ENCODE data around the gene SLC26A1.

SLC26A1 gene, protein sequence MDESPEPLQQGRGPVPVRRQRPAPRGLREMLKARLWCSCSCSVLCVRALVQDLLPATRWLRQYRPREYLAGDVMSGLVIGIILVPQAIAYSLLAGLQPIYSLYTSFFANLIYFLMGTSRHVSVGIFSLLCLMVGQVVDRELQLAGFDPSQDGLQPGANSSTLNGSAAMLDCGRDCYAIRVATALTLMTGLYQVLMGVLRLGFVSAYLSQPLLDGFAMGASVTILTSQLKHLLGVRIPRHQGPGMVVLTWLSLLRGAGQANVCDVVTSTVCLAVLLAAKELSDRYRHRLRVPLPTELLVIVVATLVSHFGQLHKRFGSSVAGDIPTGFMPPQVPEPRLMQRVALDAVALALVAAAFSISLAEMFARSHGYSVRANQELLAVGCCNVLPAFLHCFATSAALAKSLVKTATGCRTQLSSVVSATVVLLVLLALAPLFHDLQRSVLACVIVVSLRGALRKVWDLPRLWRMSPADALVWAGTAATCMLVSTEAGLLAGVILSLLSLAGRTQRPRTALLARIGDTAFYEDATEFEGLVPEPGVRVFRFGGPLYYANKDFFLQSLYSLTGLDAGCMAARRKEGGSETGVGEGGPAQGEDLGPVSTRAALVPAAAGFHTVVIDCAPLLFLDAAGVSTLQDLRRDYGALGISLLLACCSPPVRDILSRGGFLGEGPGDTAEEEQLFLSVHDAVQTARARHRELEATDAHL

DNA sequence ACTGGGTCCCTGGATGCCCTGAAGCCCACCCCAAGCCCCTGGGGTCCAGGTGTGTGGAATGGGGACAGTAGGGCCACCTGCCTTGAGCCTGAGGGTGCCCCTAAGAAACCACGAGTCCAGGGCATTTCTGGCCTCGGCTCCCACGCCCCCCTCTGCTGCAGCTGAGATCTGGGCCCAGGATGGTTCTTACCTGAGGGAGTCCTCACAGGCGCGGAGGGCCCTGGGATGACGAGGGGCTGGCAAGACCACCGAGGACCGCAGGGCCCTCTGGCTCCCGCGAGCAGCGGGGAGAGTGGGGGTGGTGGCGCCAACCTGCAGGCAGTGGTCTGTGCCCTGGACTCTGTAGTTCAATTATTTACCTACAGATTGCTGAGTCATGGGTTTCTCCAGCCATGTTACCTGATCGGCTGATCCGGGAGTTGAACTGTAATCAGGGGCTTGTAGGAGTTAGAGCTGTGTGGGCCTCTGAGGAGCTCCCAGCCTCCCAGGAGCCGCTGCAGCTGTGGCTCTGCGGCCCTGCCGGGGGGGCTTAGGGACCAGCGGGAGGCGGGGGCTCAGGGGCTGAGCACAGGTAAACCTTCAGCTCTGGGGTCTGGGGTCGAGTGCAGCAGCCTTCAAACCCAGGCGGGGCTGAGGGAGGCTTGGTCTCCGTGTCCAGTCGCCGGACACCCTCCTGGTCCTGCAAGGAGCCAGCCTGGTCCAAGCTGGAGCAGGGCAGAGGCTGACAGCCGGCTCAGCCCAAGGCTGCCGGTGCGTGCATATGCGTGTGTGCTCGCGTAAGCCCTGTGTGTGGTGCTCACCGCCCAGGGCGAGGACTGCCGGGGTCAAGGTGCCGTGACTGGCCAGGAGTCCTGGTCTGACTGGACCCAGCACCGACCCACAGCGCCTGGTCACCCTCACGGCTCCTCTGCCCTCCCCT lies at the start of gene SLC26A1:
Gene SLC26A1, minus strand, starts transcription at position 294 of the 919 bp plus-strand sequence. CDS start 1,701 bp downstream, outside the sequence.
- DNase-seq (ENCODE audit: low read depth), result no peak

DNA sequence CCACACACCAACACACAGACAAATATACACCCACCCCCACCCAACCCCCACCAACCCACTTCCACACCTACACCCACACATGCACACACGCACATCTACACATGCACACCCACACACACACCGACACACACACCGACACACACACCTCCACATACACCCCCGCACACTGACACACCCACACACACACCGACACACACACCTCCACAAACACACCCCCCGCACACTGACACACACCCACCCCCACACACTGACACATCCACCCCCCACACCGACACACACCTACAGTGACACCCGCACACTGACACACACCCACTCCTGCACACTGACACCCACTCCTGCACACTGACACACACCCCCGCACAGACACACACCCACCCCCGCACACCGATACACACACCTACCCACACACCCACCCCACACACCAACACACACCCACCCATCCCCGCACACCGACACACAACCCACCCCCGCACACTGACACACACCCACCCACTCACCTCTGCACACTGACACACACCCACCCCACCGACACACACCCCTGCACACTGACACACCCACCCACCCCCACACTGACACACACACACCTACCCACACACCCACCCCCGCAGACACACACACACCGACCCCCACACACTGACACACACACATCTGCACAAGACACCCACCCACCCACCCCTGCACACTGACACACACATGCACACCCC lies 49.3 kb upstream of the SLC26A1 start:
- no peak for DNase-seq (ENCODE audit: low read depth)

DNA sequence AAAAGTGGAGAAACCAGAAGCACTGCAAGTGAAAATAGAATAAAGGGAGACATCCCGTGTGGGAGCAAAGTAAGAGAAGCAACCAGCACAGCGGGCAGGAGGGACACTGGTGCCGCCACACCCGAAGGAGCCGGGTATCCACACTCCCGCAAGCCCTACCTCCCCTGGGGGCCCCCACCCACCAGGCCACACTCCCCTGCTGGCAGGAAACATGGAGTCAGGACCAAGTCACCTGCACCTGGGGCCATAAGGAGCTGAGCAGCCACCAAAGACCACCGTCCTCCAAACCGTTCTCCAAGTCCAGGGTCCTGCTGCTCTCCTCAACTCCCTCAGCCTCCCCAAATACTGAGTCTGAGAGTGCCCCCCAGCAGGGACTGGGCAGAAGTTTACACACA lies 48.7 kb upstream of the SLC26A1 start:
- DNase-seq (ENCODE audit: low read depth), result no peak

DNA sequence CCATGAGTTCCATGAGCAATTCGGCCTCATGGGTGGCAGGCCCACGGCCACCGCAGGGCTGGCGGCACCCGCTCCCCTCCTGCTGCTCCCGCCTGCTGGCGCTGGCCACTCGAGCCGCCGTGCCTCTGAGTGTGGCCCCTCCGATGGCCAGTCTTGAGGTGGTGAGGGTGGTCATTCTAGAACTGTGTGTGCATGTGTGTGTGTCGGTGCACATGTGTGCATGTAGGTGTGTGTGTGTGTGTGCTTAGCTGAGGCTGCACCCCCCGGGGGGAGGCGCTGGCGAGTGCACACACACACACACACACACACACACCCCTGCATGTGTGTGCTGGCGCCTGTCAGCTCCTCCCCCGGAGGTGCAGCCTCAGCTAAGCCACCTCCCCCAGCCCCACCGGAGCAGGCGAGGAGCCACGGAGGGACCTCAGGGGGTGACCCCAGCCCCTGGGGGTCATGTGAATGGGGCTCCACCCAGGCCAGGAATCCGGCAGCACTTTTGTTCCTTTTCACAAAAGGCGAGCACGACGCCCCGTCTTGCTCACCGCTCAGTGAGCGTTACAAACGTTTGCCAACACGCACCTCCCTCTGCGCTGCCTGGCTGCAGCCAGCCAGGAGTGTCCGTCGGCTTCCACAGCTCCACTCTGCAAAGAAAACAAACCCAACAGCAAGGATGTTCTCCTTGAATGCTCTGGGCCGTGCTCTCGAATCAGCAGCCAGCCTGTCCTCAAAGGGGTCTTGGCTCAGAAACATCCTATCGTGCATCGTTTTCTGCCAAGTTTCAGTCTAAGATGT lies 48.1 kb upstream of the SLC26A1 start:
- DNase-seq (ENCODE audit: low read depth), result no peak

DNA sequence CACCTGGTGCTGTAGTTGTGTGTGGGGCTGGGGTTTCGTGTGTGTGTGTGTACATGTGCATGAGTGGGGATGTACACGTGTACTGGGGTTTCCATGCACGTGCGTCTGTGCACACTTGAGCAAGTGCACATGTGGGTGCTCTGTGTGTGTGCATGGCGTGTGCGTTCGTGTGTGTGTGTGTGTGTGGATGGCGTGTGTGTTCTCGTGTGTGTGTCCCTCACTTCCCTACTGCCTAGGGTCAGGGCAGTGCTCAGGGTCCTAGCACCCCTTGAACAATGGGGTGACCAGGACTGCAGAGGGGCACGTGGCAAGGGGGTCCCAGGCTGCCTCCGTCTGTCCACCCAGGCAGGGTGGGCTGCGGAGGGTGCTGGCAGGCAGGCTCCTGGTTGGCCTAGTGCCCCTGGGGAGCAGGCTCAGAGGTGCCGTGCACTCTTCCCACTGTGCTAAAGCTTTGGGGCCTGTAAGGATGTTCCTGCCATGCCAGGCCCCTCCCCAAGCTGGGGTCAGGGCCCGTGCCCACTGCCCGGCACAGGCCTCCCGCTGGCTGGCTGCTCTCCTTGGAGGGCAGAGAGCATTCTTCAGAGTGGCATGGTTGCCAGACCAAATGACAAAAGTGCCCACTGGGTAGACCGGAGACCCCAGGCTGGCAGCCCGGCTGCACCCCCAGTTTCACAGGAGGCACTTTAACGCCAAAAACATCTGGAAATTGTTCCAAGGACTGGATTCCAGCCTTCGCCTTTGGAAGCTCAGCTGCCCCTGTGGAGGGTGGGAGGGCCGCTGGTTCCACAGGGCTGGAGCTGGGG lies 47.3 kb upstream of the SLC26A1 start:
- no peak for DNase-seq (ENCODE audit: low read depth)

DNA sequence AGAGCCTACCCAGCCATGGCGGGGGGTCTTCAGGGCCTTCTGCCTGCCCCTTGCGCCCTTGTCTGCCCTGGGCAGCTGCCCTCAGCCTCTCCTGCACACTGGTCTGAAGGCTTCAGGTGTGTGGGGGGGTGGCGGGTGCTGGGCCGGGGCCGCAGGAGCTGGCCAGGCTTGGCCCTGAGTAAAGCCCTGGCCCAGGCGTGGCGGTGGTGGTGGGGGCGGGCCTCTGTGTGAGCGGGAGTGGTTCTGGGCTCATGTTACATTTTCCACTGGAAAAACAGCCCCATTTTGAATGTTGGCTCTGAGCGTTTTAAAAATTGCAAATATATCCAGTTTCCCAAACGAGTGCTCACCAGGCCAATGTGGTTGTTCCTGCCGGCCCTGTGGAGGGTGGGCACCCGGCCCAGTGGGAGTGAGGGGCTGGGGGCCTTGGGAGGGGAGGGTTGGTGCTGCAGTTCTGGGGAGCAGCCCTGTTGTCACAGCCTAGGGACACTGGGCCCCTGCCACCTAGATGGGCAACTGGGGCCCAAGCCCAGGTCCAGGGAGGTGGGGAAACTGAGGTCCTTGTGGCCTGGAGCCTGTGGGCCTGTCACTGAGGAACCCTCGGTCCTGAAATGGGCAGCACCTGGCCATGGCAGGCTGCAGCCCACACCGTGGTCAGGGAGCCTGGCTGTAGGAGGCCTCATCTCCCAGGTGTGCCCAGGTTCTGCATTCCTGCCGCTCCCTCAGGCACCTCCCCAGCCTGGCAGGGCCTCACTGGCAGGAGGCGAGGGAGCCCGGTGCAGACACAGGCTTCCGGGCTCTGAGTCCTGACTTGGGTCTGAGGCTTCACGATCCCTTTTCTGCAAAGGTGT lies 46.5 kb upstream of the SLC26A1 start:
- DNase-seq (ENCODE audit: low read depth), result no peak

DNA sequence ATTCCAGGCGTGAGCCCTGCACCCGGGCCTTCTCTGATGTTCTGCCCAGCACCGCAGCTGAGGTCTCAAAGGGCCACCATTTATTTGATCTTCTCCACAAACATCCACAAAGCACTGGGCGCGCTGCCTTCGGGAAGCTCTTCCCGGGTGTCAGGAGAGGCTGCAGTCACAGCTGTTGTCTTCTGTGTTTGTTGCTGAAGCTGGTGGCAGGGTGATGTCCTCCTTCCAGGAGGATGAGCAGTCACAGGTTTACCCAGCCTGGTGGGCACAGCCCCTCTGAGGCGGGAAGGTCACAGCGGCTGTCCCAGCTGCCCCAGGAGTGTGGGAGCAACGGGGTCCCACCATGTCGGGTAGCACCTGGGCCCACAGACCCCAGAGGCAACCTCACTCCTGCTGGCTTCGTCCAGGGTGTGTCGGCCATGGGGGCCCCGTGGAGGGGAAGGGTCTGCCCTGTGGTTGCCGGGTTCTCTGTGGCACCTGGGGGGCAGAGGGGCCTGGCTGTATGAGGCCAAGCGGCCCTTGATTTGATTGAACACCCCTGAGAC lies 45.8 kb upstream of the SLC26A1 start:
- DNase-seq (ENCODE audit: low read depth), result no peak

DNA sequence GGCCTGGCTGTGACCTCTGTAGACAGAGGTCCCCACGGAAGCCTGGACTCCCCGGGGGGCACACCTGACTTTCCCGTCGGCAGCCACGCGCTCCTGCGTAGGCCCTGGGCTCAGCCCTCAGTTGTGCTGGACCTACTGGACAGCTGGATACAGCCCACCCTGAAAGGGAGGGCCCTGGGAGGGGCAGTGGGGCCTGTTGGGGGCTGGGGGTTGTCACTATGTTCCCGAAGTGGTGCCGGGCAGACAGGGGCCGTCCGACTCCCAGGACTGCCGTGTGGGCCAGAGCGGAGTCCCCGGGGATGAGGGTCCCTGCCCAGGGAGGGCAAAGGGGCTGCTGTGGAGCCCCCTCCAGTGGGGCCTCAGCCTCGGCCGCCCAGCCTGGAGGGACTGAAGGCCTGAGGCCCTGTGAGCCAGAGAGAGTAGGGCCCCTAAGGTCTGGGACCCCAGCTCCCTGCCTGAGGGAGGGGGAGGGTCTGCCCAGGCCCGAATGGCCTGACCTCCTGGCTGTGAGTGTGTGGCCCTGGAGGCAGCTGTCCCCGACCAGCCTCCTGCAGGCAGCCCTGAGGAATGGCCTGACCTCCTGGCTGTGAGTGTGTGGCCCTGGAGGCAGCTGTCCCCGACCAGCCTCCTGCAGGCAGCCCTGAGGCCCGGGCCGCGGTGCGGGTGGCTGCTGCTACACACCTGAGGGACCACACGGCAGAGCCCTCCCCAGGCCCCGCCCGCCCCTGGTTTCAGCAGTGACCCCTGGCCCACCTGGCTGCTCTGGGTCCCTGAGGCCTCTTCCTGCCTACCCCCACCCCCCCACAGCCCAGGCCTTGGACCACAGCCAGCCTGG lies 44.0 kb upstream of the SLC26A1 start:
- no peak for DNase-seq (ENCODE audit: low read depth)

DNA sequence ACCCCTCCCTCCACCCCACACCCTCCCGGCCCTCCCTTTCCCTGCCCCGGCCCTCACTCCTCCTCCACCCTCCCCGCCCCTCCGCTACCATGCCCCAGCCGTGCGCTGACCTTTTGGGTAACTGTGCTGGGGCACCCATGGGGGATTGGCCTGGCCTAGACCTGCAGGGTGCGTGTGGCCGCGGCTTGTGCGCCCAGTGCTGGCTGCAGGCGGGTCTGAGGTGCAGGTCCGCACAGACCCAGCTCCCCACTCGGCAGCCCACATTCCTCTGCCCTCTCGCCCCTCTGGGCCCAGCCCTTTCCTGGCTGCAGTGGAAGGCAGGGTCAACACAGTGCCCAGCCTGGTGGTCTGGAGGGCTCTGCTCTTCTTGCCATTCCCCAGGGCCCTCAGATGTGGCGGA lies 42.9 kb upstream of the SLC26A1 start:
- DNase-seq (ENCODE audit: low read depth), result no peak

DNA sequence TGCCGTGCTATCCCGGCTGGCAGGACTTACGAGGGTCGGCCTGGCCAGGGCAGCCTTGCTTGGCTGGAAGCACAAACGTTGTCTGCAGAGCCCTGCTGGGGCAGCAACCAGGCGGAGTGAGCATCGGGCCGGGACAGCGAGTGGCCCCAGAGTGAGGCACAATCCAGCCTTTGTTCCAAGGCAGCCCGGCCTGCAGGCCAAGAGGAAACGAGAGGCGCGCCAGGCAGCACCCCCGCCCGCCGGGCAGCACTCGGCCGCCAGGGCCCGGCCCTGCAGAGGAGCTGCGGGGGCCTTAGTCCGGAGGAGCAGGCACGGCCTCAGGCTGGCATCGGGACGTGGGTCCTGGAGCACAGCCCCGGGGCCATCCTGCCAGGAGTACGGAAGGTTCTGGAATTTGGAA lies 42.3 kb upstream of the SLC26A1 start:
- DNase-seq (ENCODE audit: low read depth), result no peak

DNA sequence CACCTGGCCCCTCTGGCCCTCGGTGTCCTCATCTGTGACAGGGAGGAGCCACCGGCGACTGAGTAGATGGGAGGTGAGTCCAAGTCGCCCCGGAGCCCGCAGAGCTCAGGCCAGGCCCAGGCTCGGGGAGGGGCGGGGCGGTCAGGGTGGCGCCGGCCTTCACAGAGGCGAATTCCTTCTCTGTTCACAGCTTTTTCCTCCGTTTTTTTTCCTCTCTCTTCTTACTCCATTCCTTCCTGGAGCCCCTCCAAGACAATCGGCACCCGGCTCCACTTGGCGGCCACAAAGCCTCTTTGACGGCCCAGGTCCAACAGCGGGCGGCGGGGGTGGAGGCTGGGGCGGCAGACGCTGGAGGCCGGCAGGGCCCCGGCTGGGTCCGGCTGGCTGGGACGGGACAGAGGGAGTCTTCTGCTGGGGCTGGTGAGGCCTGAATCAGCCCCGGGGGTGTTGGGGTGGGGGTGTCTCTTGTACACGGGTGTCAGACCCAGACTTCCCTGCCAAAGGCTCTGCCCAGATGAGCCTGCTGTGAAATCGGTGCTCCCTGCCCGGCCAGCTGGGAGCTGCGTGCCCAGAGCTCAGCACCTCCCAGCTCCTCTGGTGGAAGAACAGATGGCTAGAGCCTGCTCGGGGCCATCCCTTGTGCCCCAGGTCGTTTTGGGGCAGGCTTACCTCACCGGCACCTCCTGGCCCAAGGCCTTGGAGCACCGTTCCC lies 40.8 kb upstream of the SLC26A1 start:
- no peak for DNase-seq (ENCODE audit: low read depth)

DNA sequence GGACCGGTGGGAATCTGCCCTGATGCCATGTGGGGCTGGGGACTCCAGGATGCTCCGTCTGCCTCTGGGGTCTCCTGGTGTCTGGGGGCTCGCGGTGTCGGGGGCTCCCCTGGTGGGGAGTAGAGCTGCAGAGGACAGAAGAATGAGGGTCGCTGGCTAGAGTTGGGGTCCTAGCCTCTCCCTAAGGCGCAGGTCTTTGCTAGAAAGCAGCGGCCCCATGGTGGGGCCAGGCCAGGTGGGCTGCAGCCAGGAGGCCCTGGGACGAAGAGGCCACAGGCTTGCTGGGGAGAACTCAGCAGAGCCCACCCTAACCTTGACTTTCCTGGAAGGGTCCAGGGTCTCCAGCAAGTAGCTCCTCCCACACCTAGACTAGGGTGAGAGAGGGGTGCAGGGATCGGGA lies 39.7 kb upstream of the SLC26A1 start:
- no peak for DNase-seq (ENCODE audit: low read depth)

DNA sequence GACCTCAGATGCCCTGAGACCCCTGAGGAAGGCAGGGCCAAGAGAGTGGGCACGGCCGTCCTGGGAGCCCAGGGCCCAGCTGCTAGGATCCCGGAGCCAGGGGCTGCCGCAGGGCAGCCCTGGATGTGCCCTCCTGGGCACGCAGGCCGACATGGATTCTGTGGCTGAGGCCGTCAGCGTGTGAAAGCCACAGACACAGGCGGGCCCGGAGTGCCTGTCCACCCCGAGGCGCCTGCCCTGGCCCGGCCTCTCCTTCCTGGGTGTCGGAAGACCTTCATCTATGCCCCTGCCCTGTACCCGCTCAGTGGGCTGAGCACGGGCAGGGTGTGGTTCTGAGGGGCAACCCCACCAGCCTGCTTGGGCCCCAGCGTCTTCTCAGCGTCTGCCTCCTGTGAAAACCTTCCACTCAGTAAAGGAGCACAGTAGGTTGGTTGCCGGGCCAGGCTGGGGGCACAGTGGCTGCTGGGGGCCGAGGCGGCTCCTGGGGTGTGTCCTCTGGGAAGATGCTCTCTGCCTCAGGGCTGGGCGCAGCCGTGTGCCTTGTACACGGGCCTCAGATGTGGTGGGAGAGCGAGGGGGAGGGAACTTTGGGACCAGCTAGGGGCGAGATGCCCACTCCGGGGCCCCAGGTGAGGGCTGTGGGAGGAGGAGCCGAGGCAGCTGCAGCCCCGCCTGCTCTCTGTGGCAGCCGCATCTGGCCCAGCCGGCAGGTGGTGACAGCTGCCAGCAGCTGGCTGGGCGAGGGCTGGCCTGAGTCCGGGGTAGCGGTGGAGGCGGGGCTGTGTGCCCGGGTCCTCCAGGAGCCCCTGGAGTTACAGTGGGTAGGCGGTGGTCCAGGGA lies 39.0 kb upstream of the SLC26A1 start:
- no peak for DNase-seq (ENCODE audit: low read depth)

DNA sequence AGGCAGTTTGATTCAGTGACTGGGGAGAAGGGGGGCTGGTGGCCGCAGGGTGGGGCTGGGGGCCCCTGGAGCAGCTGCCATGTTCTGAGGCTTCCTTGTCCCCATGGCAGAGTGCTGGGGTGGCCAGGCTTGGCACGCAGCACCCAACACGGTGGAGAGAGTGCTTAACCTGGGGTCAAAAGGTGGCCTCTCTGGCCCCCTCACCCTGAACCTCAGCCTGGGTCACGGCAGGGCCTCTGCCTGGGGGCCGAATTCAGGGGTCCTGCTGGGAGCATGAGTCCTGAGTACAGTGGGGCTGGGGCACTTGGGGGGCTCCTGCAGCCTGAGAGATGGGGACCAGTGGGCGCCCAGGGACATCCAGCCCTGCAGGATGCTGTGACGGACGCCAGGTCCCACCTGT lies 38.1 kb upstream of the SLC26A1 start:
- DNase-seq (ENCODE audit: low read depth), result no peak

DNA sequence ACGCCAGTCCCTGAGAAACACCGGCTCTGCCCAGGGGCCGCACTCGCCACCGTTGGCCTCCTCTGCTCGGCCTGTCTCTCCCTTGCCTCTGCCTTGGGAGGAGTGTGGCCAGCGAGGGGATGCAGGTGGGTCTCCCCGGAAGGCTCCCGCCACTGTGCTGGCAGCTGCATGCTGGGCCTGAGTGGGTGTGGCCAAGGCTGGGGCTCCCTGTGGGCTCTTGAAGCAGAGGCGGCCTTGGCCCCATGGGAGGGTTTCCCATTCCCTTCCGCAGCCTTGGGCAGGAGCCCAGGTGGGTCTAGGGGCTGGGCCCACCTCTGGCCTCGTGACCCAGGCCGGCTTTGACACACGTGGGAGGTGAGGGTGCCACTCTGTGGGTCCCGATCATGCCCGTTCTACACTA lies 37.4 kb upstream of the SLC26A1 start:
- no peak for DNase-seq (ENCODE audit: low read depth)

DNA sequence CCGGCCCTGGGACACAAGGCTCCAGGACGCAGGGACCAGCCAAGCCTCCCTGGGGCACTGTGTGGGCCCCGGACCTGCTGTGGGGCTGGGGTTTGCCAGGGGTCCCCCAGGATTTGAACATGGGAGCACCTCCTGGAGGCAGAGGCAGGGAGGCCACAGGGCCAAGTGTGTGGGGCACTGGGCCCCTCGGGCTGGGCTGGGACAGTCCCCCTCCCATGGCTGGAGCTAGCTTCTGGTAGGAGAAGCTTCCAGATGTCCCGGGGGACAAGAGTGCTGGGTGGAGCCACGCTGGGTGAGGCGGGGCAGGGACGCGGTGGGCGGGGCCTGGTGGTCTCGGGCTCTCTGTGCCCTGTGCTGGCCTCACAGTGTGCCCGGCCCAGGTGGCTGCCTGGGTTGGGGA lies 36.8 kb upstream of the SLC26A1 start:
- DNase-seq (ENCODE audit: low read depth), result no peak

All from non-pigmented ciliary epithelial cell (primary cell).